HG03097 (cell line): ENCODE measurements around the gene CAP2.
"Not testable (repeated sequence)": the region's sequence is repeated elsewhere in the genome, so short reads cannot be mapped to it uniquely, and the experiment has no call there.

ENCODE experiments used
- ATAC-seq: cut with Tn5 transposase; IDR thresholded peaks from one replicate; pipeline ENCODE4 v1.9.1; 2021; ENCODE audit not compliant: unreplicated experiment, low FRiP score

CAP2 gene

DNA sequence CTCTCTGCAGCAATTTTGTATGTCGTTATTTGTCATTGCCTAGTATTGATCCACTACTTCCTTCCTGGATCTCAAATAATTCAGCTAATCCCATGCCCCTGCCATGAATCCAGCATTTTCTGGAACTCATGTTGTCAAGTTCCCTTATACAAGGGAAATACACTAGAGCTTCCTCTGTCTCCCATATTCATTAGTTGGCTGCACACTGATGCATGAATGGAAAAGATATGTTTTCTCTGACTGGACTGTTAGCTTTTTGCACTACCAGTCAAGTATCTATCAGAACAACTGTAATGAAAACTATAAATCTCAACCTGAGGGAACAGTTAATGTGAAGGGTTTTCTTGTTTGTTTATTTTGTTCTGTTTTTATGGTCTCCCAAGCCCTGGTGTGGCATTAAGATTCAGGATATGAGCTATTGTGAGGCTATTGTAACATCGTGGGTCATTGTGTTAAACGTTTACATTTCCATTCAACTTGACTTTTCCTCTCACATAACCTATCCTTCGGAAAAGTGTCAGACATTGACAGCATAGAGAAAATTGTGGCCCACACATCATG is 104.2 kb downstream of the CAP2 start:
- ATAC-seq = no peak

DNA sequence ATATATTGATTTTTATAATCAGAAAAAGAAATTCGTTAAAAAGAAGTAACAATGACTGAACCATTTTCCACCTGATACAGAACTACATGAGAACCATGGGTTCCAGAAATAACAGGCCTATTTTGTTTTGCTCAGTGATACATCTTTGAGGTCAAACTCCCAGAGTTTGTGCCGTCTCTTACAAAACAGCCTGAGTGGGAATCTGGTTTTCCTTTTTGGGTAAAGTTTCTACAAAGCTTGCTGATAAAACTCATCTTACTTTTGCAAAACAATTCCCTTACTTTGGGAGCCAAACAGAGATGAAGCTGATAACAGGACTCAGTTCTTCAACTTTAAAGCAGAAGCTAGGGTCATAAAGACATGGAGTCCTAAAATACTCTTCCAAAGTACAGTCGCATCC is 108.0 kb downstream of the CAP2 start:
- ATAC-seq = no peak

DNA sequence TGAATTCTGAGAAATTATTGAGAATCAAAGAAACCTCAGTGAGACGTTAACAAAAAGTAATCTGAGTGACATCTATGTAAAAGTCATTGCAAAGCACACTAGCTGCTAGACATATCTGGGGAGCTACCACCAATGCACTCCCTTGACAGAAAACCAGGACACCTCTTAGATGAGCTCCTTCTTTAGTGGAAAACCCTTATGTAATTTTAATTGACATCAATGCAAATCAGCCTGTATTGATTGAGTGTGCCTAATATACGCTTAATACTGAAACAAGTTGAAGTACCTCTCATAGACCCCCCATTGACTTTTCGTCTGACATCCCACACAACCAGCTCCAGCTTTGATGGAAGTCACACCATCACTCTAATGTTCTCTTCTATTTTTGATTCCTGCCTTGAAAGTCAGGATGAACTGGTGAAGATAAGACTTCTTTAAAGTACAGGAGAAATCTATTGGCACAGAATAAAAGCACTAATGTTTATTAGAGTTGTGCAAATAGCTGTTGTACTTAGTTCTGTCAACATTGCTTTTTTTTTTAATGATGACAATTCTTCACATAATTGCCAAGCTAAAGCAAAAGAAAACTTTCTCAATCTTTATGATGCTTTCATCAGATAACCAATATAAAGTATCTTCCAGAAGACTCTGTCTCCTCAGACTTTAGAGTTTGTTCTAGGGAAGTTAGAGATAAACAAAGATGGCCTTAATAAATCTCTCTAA is 108.7 kb downstream of the CAP2 start:
- ATAC-seq = no peak

GRCh38 chr6:17503051-17503450 is 109.7 kb downstream of the CAP2 start:
- no peak for ATAC-seq

GRCh38 chr6:17504005-17504404 is 110.6 kb downstream of the CAP2 start:
- ATAC-seq = no peak

DNA sequence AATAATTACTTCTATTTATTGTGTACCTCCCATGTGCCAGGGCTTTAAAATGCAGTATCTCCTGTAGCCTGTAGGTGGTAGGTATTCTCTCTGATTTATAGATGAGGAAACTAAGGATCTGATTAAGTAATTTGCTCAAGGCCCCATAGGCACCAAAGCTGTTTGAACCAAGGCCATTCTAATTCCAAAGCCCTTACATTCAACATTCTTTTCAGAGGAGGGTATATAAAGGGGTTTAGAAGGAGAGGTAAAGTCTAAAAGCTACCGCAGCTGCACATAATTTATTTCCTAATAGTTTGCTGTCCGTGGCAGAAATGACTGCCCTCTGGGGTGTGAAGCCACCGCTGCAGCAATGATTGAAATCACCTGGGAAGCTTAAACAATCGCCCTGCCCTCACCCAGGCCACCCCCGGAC is 111.7 kb downstream of the CAP2 start:
- no peak for ATAC-seq

DNA sequence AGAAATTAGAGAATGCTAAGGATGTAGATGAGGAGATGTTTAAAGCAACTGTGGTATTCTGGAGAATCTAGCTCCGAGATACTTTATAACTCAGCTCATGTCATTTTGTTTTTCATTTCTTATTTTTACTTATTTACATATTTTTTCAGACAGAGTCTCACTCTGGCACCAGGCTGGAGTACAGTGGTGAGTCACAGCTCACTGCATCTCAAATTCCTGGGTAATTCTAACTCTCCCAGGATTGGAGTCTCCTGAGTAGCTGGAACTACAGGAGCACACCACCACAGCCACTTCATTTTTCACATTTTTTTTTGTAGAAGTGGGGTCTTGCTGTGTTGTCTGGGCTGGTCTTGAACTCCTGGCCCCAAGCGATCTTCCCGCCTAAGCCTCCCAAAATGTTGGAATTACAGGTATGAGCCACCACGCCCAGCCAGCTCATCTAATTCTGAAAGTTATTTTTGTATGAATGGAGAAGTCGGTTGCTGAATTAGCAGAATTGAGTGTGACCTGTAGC is 112.4 kb downstream of the CAP2 start:
- no peak for ATAC-seq

- no peak for ATAC-seq
Measured at GRCh38 chr6:17506531-17506930, 113.1 kb downstream of the CAP2 start.

GRCh38 chr6:17506962-17507361 is 113.6 kb downstream of the CAP2 start:
- no peak for ATAC-seq

- no peak for ATAC-seq
Measured at GRCh38 chr6:17511084-17511483, 117.7 kb downstream of the CAP2 start.

GRCh38 chr6:17511580-17511979 is 118.2 kb downstream of the CAP2 start:
- ATAC-seq = no peak

DNA sequence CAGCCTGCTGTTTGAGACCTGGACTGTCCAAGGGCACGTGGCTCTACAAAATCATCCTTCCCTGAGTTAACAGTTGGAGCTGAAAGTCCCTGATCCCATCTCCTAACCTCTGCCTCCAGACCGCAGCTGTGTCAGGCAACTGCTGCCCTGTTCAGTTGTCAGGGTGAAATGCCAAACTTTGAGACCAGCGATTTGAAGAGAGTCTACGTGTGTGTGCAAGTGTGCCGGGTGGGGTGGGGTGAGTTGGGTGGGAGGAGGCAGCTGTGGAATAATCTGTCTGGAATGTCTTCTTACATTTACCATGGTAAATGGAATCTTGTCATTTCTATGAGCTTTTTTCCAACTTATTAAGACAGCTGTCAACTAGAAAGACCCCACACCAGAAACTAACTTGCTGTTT is 125.7 kb downstream of the CAP2 start:
- ATAC-seq = no peak

DNA sequence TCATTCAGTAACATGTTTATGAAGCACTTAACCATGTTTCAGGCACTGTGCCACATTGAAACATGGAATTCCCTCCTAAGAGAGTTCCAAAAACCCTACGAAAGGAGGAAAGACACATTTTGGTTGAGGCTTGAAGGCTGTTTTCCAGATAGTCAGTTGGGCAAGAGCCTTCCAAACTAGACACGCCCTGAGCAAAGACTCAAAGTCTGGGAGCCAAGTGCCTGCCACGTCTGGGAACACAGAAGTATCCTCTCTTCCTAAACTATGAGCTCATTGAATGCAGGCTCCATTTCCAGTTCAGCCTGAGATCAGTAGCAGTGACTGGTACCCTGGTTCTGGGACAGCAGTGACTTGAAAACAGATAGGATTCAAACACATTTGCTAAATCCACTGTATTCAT is 132.2 kb downstream of the CAP2 start:
- ATAC-seq = no peak

- no peak for ATAC-seq
Measured at GRCh38 chr6:17527076-17527475, 133.7 kb downstream of the CAP2 start.

GRCh38 chr6:17530321-17530835 is 137.0 kb downstream of the CAP2 start:
- no peak for ATAC-seq

DNA sequence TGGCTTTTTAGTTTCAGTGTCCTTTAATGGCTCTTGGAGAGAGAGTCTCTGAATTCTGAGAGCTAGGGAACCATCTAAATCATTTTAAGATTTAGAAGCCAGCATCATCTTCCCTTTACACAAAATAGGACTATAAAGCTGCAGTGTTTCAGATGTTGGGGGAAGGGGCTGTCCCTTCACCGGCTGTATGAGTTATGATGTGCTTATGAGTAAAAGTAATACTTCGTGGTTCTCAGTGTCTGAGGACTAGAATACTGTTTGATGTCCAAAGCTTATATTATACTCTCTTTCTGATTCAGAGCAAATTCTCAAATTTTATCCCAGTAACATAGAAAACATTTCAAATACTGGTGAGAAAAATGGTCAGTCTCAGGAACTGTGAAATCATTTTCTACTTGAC is 143.2 kb downstream of the CAP2 start:
- ATAC-seq = no peak

- ATAC-seq = no peak
Measured at GRCh38 chr6:17542243-17542642, 148.8 kb downstream of the CAP2 start.

- not testable (repeated sequence) for ATAC-seq
Measured at GRCh38 chr6:17545681-17546080, 152.3 kb downstream of the CAP2 start.

DNA sequence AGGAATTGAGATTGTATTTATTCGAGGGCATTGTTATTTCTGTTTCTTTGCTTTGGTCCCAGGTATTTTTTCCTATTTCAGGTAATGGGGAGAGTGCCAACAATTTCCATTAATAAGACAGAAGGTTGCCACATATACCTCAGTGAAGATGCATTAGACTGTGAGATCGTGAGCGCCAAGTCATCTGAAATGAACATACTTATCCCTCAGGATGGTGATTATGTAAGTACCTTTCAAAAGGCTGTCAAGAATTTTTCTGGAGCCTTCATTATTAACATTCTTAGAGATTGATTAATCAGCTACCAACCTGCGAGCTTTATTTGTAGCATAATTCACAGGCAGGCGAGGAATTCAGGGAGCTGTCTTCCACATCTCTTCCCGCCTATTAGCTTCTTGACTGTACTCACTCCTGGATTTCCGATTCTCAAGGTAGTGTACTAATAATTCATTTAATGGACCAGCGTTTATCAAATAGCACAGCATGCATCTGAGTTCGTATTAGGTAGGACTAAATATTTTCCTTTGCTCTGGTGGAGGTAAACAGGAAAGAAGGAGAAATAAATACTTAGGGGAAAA is 158.1 kb downstream of the CAP2 start:
- no peak for ATAC-seq

DNA sequence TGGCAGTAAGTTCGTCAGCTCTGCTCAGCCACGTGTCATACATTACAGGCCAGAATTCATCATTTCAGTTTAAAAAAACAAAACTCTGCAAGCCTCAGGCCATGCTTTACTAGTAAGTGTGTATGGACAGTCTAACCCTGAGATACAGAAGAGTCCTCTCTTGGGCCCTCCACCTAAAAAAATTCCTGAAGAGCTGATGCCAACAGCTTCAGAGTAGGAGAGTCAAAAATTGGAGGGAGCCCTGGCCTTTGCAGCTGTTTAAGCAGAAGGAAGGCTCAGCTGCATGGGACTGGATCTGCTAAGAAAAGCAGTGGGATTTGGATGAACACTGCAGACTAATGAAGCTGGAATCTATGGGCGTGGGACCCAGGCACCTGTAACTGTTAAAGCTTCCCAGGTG is 159.5 kb downstream of the CAP2 start:
- ATAC-seq = no peak

DNA sequence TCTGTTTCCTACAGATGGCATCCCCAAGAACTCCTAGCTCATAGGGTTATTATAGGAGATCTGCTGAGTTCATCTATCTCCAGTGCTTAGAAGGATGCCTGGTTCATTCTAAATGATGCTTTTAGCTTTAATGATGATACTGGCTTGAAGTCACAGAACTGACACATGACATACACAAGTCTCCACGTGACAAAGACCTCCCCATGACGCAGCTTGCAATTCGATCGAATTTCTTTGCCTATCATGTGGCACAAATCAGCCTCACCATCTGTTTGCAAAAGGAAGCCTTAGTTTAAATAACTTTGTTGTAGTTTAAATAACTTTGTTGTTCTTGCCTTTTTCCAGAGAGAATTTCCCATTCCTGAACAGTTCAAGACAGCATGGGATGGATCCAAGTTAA is 162.6 kb downstream of the CAP2 start:
- no peak for ATAC-seq

DNA sequence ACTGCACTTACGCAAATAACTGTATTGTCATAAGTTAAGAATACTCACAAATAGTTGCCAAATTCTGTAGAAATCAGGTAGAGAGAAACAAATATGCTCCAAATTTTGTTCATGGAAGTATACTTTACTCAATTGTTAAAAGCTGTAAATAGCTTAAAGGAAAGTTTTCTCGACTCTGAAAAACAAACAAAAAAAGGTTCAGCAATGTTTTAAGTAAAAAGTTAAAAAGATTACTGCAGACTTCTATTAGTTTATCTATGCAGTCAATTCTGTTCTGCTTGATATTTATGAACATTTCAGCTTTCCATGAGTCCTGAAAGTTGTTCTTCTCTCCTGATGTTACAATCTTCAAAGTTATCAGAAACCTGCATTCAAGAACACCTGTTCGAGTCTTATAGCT is 169.2 kb downstream of the CAP2 start:
- ATAC-seq = no peak
